ENCODE results near the gene CSNK2A1. TPM values are rescaled to one million over a fixed set of nuclear protein-coding genes. Genes with fewer than 3 reads are reported as not detected.

Gene CSNK2A1
- total RNA-seq, 5 donors from 2014 or later (not counting 1 experiment from before 2014, with no cell fraction given) = 73.7 to 84.4 (median 77.4) TPM

GRCh38 chr20:430091-430999 is 113.2 kb downstream of the CSNK2A1 start:
- 99% methylated on average over 12 of the region's 21 CpGs for WGBS (ENCODE audit: insufficient coverage)
- Mint-ChIP-seq H3K9me3 (no peaks in the 10 kb centered on the region), H3K4me1 (peaks cover 23 to 43% (median 33%) of the 10 kb centered on the region in 3 donors), H3K27ac (peak overlapping the region in 1 of 2 donors; percentile 17), H3K36me3 (peaks cover 30% of the 10 kb centered on the region), H3K27me3 (no peaks in the 10 kb centered on the region), H3K4me3 (no peak overlapping the region)
- Histone ChIP-seq H3K27ac (ENCODE audit: low read length) (no peak overlapping the region), H3K4me1 (ENCODE audit: control insufficient read depth in 1 of 2, extremely low read depth in 1 of 2, insufficient read depth in 2 of 2, low read length in 2 of 2) (peaks cover 6 to 38% of the 10 kb centered on the region in 2 experiments), H3K9me3 (no peaks in the 10 kb centered on the region), H3K27me3 (replicated peaks in 1 of 2; ENCODE audit: control insufficient read depth in 2 of 2, extremely low read depth in 1 of 2, insufficient read depth in 2 of 2, low read length in 1 of 2) (no peaks in the 10 kb centered on the region), H3K36me3 (ENCODE audit: control insufficient read depth in 2 of 2, extremely low read depth in 1 of 2, insufficient read depth in 1 of 2, low read length in 1 of 2) (peaks cover 23 to 68% of the 10 kb centered on the region in 2 donors), H3K4me3 (ENCODE audit: control insufficient read depth in 1 of 2, extremely low read depth in 1 of 2, low read length in 1 of 2) (no peak overlapping the region)
- ATAC-seq (replicated peaks in 1 of 4) (no peak), DNase-seq (no peak)
- ChIA-PET CTCF (no interaction called here), POLR2A (no interaction called here)

GRCh38 chr20:428658-429200 is 114.9 kb downstream of the CSNK2A1 start:
- Histone ChIP-seq H3K9me3 (no peaks in the 10 kb centered on the region), H3K4me3 (ENCODE audit: control insufficient read depth in 1 of 2, extremely low read depth in 1 of 2, low read length in 1 of 2) (no peak overlapping the region), H3K27ac (ENCODE audit: low read length) (no peak overlapping the region), H3K4me1 (ENCODE audit: control insufficient read depth in 1 of 2, extremely low read depth in 1 of 2, insufficient read depth in 2 of 2, low read length in 2 of 2) (peaks cover 6 to 26% of the 10 kb centered on the region in 2 experiments), H3K36me3 (ENCODE audit: control insufficient read depth in 2 of 2, extremely low read depth in 1 of 2, insufficient read depth in 1 of 2, low read length in 1 of 2) (peaks cover 31 to 76% of the 10 kb centered on the region in 2 donors), H3K27me3 (replicated peaks in 1 of 2; ENCODE audit: control insufficient read depth in 2 of 2, extremely low read depth in 1 of 2, insufficient read depth in 2 of 2, low read length in 1 of 2) (no peaks in the 10 kb centered on the region)
- no peaks in the 10 kb centered on the region for H3K27me3 Mint-ChIP-seq
- peaks cover 43% of the 10 kb centered on the region for H3K36me3 Mint-ChIP-seq
- POLR2A ChIA-PET = no interaction called here
- H3K4me1 Mint-ChIP-seq = peaks cover 22 to 34% (median 28%) of the 10 kb centered on the region in 3 donors
- peak overlapping the region in 1 of 2 donors; percentile 16 for H3K27ac Mint-ChIP-seq
- DNase-seq = no peak
- no peak overlapping the region for H3K4me3 Mint-ChIP-seq
- CTCF ChIA-PET = interaction anchor here in 1 of 2 donors (0.5 kb wide), 1 partner anchor 71 kb away, joined by 6 read pairs; no protein-coding TSS in a partner anchor
- no peak for ATAC-seq (replicated peaks in 1 of 4)
- 95% methylated on average over 10 of the region's 14 CpGs for WGBS (ENCODE audit: insufficient coverage)
- no peaks in the 10 kb centered on the region for H3K9me3 Mint-ChIP-seq

- no peaks in the 10 kb centered on the region for H3K9me3 ChIP-seq
- H3K4me3 ChIP-seq (ENCODE audit: control insufficient read depth in 1 of 2, extremely low read depth in 1 of 2, low read length in 1 of 2) = no peak overlapping the region
- peaks cover 33 to 82% of the 10 kb centered on the region in 2 donors for H3K36me3 ChIP-seq (ENCODE audit: control insufficient read depth in 2 of 2, extremely low read depth in 1 of 2, insufficient read depth in 1 of 2, low read length in 1 of 2)
- 95% methylated on average over 9 of the region's 14 CpGs for WGBS (ENCODE audit: insufficient coverage)
- H3K27ac ChIP-seq (ENCODE audit: low read length) = no peak overlapping the region
- ATAC-seq (replicated peaks in 1 of 4) (no peak), DNase-seq (no peak)
- CTCF ChIA-PET = interaction anchor here in 1 of 2 donors (0.6 kb wide), 1 partner anchor 230 kb away, joined by 4 read pairs; no protein-coding TSS in a partner anchor
- H3K27me3 ChIP-seq (replicated peaks in 1 of 2; ENCODE audit: control insufficient read depth in 2 of 2, extremely low read depth in 1 of 2, insufficient read depth in 2 of 2, low read length in 1 of 2) = no peaks in the 10 kb centered on the region
- Mint-ChIP-seq H3K4me3 (no peak overlapping the region), H3K36me3 (peaks cover 46% of the 10 kb centered on the region), H3K27me3 (no peaks in the 10 kb centered on the region), H3K4me1 (peaks cover 15 to 28% (median 22%) of the 10 kb centered on the region in 3 donors), H3K9me3 (no peaks in the 10 kb centered on the region), H3K27ac (no peak overlapping the region)
- POLR2A ChIA-PET = no interaction called here
- H3K4me1 ChIP-seq (ENCODE audit: control insufficient read depth in 1 of 2, extremely low read depth in 1 of 2, insufficient read depth in 2 of 2, low read length in 2 of 2) = peaks cover under 1 to 20% of the 10 kb centered on the region in 2 experiments
Measured at GRCh38 chr20:427849-428657, 115.5 kb downstream of the CSNK2A1 start.

- H3K9me3 Mint-ChIP-seq = no peaks in the 10 kb centered on the region
- Histone ChIP-seq H3K36me3 (ENCODE audit: control insufficient read depth in 2 of 2, extremely low read depth in 1 of 2, insufficient read depth in 1 of 2, low read length in 1 of 2) (peaks cover 27 to 85% of the 10 kb centered on the region in 2 donors), H3K4me1 (ENCODE audit: control insufficient read depth in 1 of 2, extremely low read depth in 1 of 2, insufficient read depth in 2 of 2, low read length in 2 of 2) (peaks cover 0 to 13% of the 10 kb centered on the region in 2 experiments), H3K27ac (ENCODE audit: low read length) (no peak overlapping the region), H3K4me3 (ENCODE audit: control insufficient read depth in 1 of 2, extremely low read depth in 1 of 2, low read length in 1 of 2) (no peak overlapping the region), H3K9me3 (no peaks in the 10 kb centered on the region), H3K27me3 (replicated peaks in 1 of 2; ENCODE audit: control insufficient read depth in 2 of 2, extremely low read depth in 1 of 2, insufficient read depth in 2 of 2, low read length in 1 of 2) (no peaks in the 10 kb centered on the region)
- no peak for ATAC-seq (replicated peaks in 1 of 4)
- no peak overlapping the region for H3K27ac Mint-ChIP-seq
- peaks cover 51% of the 10 kb centered on the region for H3K36me3 Mint-ChIP-seq
- H3K4me3 Mint-ChIP-seq = no peak overlapping the region
- ChIA-PET POLR2A (no interaction called here), CTCF (interaction anchor here in 1 of 2 donors (0.6 kb wide), 1 partner anchor 229 kb away, joined by 4 read pairs; no protein-coding TSS in a partner anchor)
- DNase-seq = no peak
- peaks cover 13 to 21% (median 15%) of the 10 kb centered on the region in 3 donors for H3K4me1 Mint-ChIP-seq
- no peaks in the 10 kb centered on the region for H3K27me3 Mint-ChIP-seq
- 81% methylated on average over 4 of the region's 4 CpGs for WGBS (ENCODE audit: insufficient coverage)
Measured at GRCh38 chr20:427401-427800, 116.2 kb downstream of the CSNK2A1 start.

- Histone ChIP-seq H3K27me3 (replicated peaks in 1 of 2; ENCODE audit: control insufficient read depth in 2 of 2, extremely low read depth in 1 of 2, insufficient read depth in 2 of 2, low read length in 1 of 2) (no peaks in the 10 kb centered on the region), H3K4me3 (ENCODE audit: control insufficient read depth in 1 of 2, extremely low read depth in 1 of 2, low read length in 1 of 2) (no peak overlapping the region), H3K9me3 (no peaks in the 10 kb centered on the region), H3K36me3 (ENCODE audit: control insufficient read depth in 2 of 2, extremely low read depth in 1 of 2, insufficient read depth in 1 of 2, low read length in 1 of 2) (peaks cover 24 to 86% of the 10 kb centered on the region in 2 donors), H3K4me1 (ENCODE audit: control insufficient read depth in 1 of 2, extremely low read depth in 1 of 2, insufficient read depth in 2 of 2, low read length in 2 of 2) (peaks cover 0 to 8% of the 10 kb centered on the region in 2 experiments), H3K27ac (ENCODE audit: low read length) (no peak overlapping the region)
- peaks cover 13 to 17% (median 16%) of the 10 kb centered on the region in 3 donors for H3K4me1 Mint-ChIP-seq
- no peaks in the 10 kb centered on the region for H3K9me3 Mint-ChIP-seq
- ATAC-seq (replicated peaks in 1 of 4) (no peak), DNase-seq (no peak)
- WGBS (ENCODE audit: insufficient coverage) = no CpG with 5 or more reads among the region's 2 CpGs
- H3K27ac Mint-ChIP-seq = peak overlapping the region in 1 of 2 donors; percentile 11
- ChIA-PET POLR2A (no interaction called here), CTCF (interaction anchor here (0.6 to 1.0 kb wide), 3 partner anchors 12 to 65 kb away, joined by 3 to 4 read pairs (median 4); no protein-coding TSS in a partner anchor)
- H3K4me3 Mint-ChIP-seq = no peak overlapping the region
- no peaks in the 10 kb centered on the region for H3K27me3 Mint-ChIP-seq
- peaks cover 57% of the 10 kb centered on the region for H3K36me3 Mint-ChIP-seq
Measured at GRCh38 chr20:426566-426965, 117.0 kb downstream of the CSNK2A1 start.
